Urothelium cell line (cell line): ENCODE measurements around the gene KIDINS220.
A peak's percentile ranks its signal among the peaks of the same experiment; 100 is the strongest.

ENCODE experiments used
- DNase-seq: peaks from one replicate; pipeline ENCODE4 v3.0.0; 2011; ENCODE audit warnings: low spot score, mixed read lengths
- FAIRE-seq: peaks from 2 replicates; lab custom pipeline; 2011; peaks lifted over from hg19 to GRCh38; lab: Jason Lieb, UNC

Gene KIDINS220

DNA sequence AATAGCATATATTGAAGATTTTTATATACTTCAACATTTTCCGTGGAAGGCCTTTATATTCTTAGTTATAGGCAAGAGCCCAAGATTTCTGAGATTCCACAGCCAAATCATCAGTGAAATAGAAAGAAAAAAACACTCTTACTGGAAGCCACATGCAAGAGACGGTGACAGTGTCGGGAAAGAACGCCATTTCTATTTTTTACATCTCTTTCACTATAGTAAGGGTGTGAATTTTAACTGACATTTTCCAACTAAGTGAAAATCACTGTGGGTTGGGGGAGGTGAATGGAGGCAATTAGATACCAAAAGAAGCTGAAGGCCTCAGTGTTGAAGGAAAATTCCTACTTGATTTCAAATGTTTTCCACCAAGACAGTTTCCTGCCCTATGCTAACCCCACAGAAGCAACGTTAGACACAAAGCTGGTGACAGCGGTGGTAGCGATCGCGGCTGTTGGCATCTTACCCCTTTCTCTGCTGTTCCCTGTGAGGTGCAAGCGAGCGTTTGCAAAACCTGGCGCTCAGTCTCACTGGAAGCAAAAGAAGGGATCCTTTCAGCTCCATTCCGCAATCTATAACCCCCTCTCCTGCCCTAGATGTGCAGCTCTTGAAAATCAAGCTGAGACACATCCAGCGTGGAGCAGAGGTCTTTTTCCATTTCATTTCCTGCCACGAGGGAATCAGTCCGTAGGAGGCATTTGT, 135.6 kb downstream of the KIDINS220 start:
- DNase-seq = no peak
- no peak for FAIRE-seq

DNA sequence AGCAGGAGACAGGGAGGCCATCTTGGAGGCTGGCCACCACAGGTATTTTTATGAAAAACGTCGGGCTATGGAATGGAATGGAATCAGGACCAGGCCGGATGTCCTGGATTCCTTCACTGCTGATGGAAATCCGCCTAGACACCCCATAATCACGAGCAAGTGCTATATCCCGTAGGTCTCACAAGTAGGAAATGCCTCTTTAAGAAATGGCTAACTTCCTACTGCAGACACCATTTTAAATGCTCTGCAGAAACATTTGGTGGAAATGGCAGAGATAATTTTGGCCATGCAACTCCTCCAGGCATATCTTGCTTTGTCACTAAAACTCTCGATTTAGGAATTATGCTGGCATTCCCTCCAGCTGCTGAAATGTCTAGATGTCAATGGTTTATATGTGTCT, 137.6 kb downstream of the KIDINS220 start:
- no peak for FAIRE-seq
- DNase-seq = no peak

DNA sequence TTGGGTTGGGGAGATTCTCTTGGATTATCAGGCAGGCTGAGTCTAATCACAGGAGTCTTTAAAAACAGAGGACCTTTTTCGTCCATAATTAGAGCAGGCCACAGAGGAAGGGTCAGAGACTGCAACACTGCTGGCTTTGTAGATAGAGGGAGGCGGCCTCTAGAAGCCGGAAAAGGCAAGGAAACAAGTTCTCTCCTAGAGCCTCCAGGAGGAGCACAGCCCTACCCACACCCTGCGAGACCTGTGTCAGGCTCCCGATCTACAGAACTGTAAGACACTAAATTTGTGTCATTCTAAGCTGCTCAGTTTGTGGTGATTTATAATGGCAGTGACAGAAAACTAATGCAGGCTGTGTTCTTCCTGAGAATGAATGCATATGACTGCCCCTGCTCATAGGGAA, 140.2 kb downstream of the KIDINS220 start:
- FAIRE-seq (no peak), DNase-seq (no peak)

DNA sequence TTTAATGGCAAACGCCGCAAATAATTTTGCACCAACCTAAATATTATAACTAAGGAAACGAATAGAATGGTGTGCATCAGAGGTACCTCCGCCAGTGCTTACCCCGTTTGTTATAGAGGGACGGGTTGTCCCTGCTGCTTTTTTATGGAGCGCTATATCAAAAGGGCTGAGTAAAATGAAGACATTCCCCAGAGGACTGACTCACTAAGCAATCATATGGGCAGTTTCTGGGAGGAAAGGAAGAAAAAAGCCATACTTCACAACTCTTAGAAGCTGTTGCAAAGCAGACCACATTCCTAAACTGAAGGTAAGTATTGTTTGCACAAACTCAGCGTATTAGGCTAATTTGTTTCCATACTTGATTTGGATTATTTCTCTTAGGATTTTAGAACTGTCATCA, 142.7 kb downstream of the KIDINS220 start:
- DNase-seq (no peak), FAIRE-seq (no peak)

DNA sequence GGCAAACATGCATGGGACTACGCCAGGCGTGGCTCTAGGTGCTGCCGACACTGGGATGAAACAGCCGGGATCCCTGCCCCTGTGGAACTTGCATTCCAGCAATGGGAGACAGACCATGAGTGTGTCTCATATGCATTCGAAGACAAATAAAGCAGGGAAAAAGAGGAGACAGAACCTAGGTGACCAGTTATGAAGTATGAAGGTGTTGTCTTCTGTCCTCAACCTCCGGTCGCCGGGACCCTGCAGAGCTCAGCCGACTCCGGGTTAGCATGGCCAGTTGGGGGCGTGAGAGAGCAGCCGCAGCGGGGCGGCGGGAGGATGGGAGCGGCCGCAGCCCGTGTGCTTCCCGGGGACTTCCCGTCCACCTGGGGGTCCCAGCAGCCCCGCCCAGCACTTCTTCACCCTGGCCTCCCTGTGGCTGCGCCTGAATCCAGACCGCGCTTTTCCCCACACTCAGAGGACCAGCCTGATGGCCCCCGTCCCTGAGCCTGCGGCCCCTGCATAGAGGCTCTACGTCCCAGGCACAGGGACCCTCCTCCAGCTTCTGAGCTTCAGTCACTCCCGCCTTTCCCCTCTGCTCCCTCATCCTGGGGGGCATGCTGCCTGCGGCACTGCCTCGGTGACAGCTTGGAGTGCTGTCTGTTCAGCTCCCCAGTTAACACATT, 144.1 kb downstream of the KIDINS220 start:
- FAIRE-seq (no peak), DNase-seq (no peak)

DNA sequence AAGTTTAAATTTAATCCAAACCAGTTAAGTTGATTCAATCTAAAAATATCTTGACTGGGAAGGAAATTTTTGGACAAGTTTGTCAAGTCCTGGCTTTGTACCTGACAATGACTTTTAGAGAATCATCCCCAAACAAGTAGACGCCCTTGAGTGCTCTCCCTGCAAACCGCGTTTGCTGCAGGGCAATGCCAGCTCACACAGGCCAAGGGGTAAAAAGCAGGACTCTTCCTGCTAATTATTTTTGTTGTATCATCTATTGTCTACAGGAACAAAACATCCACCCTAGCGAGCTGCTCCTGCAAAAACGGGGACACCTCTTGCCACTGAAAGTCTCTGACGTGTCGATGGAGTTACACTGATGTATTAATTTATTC, 144.6 kb downstream of the KIDINS220 start:
- DNase-seq = no peak
- no peak for FAIRE-seq

DNA sequence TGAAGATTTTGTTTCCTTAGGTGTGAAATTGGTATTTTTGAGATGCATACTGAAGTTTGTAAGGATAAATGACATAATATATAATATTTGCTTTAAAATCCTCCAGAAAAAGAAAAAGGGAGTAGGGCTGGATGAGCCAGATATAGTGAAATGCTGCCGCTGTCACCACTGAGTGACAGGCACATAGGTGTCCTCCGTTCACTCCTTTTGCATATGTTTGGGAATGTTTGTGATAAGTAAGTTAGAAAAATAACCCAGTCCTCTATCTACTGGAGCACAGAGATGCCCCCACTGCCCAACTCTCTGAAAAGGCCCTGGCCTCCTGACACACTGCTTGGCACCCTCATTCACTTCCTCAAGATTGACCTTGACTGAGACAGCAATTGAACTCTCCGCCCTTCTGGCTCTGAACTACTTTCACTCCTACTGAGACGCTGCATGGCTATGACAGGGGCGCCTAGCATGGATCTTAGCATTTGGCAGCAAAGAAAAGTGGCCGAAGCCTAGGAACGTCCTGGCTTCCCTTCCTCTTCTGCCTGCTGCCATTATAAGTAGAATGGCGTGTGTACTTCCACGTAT, 145.5 kb downstream of the KIDINS220 start:
- no peak for FAIRE-seq
- DNase-seq = no peak

DNA sequence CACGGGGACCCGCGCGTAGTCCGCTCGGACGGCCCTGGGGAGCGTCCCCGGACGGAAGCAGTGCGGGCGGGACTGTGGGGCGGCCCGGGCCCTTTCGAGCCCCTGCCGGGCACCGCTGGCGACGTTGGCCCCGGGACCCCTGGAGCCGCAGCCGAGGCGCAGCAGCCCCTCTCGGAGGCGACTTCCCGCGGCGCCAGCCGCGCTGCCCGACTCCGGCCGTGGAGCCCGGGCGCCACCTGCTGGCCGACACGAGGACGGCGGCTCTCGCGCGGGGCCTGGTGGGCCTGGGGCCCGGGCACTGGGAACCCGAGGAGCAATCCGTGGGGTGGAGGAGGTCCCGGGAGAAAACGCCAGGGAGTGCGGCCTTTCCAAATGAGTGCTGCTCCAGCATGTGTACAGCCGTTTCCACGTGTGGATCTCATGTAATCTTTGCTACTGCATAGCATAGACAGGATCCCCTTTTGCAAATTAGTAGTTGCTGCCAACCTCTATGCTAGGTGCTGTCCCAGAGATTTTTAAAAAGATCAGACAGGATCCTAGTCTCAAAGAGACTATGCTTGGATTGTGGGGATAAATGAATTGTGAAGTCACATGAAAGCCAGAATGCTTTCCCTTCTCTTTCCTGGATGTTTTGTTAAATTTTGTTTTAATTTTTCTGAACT, 151.6 kb downstream of the KIDINS220 start:
- no peak for FAIRE-seq
- DNase-seq = peak; percentile 84

DNA sequence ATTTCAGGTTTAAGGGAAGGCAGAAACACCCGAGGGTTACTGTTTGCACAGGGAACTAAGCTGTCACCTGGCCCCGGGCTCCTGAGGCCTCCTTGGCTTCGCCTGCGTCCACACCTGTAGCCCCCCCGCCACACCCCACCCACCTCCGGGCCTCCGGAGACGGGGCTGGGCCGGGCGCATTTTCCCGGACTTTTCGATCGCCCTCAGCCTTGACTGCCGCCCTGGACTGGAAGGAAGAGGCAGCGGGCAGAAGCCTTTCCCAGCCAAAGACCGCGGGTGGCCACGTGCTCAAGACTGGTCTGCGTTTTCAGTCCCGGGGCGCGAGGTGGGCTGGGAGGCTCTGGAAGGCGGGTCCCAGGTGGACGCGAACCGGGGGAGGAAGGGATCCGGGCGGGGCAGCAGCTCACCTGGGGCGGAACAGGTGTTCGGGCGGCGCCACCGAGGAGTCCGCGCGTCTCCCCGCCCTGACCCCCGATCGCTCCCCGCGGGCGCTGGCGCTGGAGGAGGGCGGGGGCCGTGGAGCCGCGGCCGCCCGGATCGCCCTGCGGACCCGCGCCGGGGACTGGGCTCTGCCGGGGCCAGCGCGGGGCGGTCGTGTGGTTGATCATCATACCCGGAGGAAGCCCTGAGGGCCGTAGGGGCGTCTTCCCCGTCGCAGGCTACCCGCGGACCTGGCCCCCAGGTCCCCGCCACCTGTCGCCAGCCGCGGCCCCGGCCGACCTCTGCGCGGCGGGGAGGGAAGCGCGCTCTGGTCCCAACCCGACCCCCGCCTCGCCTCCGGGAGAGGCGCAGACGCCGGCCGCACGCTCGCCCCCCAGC, 152.3 kb downstream of the KIDINS220 start:
- no peak for FAIRE-seq
- no peak for DNase-seq

DNA sequence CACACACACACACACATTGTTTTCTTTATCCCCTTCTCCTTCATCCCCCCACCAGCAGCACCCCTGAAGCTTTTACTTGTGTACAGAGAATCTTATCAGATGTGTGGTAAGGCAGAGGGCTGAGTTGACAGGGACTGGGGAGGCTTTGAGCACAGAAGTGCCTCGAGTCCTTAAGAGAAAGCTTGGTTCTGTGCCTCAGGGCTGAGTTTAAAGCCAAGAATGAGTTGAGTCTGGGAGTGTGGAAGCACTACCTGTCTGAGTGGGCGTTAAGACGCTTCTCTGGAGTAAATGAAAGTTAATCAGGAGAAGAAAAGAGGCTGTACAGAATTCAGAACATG, 152.9 kb downstream of the KIDINS220 start:
- DNase-seq (no peak), FAIRE-seq (no peak)

DNA sequence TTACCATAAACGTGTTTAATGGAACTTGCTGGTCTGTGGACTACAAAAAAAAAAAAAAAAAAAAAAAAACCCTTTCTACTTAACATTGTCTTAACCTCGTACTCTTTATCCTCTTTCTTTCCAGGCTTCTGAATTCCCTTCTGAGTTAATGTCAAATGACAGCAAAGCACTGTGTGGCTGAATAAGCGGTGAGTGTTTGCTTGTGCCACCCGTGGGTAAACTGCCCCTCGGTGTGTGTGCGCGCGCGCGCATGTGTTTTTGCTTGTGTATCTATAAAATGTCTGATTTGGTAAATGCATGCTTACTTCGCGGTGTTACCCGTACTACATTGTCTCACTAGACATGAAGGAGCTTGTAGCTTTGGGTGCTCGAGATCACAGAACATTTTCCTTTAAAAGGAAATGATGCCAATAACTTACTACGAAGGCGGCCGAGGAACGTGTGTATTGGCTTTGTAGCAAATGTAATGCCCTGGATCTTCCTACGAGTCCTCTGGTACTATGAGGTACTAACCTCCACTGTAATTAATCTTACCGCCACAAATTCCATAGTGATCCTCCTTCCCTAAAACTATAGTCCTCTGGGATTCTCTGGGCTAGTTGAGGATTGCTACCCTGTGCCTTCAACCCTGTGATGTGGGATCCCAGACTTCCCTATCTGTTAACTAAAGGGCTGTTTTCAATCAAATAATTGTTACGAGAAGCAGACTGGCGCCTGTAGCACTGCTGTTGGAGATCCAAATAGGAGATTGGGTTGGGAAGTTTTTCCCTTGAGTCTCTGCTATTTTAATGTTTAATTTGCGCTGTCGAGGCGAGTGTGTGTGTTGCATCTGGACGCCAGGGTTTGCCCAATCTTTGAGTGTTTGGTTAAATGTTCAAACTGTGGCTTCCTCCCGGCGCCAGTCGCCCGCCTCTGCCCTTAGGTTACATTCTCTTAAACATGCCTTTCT, 154.4 kb downstream of the KIDINS220 start:
- FAIRE-seq (no peak), DNase-seq (no peak)

DNA sequence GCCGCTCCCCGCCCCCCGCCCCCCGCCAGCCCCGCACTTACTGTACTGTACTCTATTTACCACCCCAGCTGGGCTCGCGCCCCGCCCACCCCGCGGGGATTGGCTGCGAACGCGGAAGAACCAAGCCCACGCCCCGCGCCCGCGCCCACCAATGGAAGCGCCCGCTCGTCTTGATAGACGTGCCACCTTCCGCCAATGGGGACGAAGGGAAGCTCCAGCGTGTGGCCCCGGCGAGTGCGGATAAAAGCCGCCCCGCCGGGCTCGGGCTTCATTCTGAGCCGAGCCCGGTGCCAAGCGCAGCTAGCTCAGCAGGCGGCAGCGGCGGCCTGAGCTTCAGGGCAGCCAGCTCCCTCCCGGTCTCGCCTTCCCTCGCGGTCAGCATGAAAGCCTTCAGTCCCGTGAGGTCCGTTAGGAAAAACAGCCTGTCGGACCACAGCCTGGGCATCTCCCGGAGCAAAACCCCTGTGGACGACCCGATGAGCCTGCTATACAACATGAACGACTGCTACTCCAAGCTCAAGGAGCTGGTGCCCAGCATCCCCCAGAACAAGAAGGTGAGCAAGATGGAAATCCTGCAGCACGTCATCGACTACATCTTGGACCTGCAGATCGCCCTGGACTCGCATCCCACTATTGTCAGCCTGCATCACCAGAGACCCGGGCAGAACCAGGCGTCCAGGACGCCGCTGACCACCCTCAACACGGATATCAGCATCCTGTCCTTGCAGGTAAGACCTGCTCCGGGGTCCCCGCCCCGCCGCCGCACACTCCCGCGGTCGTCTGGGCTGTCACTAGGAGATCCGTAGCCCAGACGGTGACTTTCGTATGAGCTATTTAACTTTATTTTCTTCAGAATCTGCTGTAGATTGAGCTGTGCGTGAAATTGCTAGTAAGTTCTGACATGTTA, 155.4 kb downstream of the KIDINS220 start, which contains the start of gene ID2:
Gene ID2 (plus strand): TSS at position 271 of the 907 bp plus-strand sequence. CDS start 110 bp downstream, at position 381.
- no peak for FAIRE-seq
- peak; percentile 86 for DNase-seq

DNA sequence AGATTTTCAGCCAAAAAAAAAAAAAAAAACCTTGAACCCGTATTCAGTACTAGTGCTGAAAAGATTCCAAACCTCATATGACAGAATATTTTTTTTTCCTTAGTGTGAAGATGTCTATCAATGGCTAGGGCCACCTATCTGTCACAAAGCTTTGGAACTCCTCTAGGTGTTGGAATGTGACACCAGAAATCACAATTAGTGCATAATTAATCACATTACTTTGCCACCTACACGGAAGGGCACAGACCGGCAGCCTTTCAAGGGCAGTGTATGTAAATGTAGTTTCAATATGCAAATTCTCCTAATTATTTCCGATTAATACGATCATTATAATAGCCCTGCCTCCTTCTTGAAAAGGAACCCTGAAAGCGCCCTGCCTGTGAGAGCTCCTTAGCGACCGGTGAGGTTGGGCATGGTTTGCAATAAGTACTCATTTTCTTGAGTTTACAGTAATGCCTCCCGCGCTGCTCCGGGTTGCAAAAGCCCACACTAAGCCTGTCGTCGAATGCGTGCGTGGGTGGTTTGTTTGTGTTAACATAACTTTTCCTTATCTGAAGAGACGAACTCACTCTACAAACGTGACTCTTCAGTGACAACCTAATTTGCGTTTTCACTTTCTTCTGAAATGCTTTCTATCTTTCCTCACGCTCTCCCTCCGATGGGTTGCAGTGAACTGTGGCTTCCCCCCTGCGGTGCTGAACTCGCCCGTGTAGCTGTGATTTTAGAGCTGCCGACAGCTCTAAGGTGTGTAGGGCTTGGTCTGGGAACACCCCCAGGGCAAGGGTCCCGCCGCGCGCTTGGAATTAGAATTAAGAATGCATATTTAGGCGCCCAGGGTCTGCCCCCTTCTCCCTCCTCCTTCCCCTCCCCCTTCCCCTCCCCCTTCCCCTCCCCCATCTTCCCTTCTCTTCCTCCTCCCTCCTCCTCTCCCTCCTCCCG, 156.3 kb downstream of the KIDINS220 start:
- FAIRE-seq = no peak
- DNase-seq = no peak

DNA sequence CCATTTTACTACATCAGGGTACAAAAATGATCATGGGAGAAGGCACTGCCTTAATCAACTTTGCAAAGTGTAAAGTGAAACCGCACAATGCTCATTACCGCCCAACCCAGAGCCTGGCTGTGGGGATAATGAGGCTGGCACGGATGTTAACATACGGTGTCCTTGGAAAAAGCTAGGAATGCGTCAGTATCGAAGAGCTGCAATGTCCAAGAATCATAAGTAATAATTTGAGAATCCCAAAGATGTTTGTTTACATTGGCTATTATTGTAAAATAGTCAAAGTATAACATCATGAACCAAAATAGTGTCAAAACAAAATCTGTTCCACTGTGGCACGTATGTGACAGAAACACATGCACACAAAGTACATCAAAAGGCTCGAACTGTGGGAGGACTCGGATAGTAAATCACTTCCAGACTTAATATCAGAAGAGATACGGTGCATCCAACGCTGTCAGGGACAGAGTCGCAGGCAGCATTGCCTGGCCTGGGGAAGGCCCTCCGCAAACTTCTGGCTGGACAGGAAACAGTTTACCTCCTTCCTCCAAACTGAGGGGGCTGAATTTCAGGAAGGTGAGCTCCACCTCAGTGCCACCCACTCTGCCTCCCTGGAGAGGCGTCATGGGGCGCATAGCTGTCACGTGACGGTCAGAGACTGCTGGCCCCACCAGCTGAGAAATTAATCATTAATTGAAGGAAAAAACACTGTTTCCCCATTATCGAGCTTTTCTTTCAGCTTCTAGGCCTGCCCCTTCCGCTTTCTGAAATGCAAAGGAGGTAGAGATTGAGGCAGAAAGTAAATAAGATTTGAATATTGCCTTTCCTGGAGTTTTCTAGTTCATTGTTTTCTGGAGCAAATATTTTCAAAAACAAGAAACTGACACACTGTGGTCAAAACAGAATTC, 157.3 kb downstream of the KIDINS220 start:
- DNase-seq (no peak), FAIRE-seq (no peak)

DNA sequence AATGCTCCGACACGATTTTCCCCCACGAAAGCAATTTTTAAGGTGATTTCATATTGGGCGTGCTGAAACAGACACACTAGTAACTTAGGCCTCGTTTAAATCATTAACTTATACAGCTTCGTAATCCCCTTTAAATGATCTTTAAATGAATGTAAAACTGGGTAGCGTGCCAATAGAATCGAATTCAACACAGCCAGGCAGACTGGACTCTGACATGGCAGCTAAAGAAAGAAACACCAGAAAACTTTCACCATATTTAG, 157.9 kb downstream of the KIDINS220 start:
- DNase-seq (no peak), FAIRE-seq (no peak)
